GM10248 (cell line): Measurements from ENCODE around the gene GALNT2.

ENCODE experiments used
- CTCF ChIA-PET: fragments of 300-600 bp; sonication (Branson Sonifier 250); formaldehyde crosslinking; extraction: SDS; loops from one replicate; lab custom pipeline; 2021; ENCODE audit warnings: antibody characterized with exemption; lab: Yijun Ruan, JAX
- POLR2A ChIA-PET: fragments of 350-650 bp; sonication (Branson Sonifier 250); formaldehyde crosslinking; extraction: SDS; loops from one replicate; lab custom pipeline; 2020; ENCODE audit warnings: antibody characterized with exemption; lab: Yijun Ruan, JAX
- DNase-seq: peaks from one replicate; pipeline ENCODE4 v3.0.0; 2012; ENCODE audit errors: extremely low spot score
- TF ChIP-seq, protein P1 (sequence below): IDR thresholded peaks from 2 replicates; pipeline ENCODE4 v1.5.1; 2012; ENCODE audit warnings: mild to moderate bottlenecking, low read depth; ENCODE audit errors: extremely low read depth, missing control alignments, control extremely low read depth

Gene GALNT2

DNA sequence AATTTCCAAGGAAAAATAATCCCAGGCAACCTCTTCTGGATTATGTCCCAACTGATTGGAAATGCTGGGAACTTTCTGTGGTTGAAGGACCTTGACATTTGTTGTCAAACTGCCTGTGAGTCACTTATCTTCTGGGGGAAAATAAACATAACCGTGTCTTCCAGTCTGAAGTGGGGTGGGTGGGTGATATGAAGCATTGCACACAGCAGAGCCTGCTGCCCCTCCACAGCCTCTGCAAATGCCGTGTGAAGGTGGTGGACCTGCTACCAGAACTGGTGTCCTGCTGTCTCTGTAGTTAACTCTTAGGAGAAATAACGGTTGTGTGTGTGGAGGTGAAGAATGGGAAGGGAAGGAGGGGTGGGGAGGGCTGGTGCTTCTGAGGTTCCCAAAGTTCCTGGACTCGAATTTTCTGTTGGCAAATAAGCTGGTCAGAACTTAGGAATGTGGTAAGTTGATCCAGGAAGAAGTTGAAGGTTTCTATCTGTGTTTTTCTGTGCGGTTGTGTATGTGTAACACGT, 23.2 kb downstream of the GALNT2 start:
- TF ChIP-seq, protein P1, sequence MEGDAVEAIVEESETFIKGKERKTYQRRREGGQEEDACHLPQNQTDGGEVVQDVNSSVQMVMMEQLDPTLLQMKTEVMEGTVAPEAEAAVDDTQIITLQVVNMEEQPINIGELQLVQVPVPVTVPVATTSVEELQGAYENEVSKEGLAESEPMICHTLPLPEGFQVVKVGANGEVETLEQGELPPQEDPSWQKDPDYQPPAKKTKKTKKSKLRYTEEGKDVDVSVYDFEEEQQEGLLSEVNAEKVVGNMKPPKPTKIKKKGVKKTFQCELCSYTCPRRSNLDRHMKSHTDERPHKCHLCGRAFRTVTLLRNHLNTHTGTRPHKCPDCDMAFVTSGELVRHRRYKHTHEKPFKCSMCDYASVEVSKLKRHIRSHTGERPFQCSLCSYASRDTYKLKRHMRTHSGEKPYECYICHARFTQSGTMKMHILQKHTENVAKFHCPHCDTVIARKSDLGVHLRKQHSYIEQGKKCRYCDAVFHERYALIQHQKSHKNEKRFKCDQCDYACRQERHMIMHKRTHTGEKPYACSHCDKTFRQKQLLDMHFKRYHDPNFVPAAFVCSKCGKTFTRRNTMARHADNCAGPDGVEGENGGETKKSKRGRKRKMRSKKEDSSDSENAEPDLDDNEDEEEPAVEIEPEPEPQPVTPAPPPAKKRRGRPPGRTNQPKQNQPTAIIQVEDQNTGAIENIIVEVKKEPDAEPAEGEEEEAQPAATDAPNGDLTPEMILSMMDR = no peak
- ChIA-PET CTCF (interaction anchor here (1.5 to 2.2 kb wide), 2 partner anchors 11 to 18 kb away, joined by 3 to 9 read pairs; no protein-coding TSS in a partner anchor), POLR2A (no interaction called here)
- no peak for DNase-seq

DNA sequence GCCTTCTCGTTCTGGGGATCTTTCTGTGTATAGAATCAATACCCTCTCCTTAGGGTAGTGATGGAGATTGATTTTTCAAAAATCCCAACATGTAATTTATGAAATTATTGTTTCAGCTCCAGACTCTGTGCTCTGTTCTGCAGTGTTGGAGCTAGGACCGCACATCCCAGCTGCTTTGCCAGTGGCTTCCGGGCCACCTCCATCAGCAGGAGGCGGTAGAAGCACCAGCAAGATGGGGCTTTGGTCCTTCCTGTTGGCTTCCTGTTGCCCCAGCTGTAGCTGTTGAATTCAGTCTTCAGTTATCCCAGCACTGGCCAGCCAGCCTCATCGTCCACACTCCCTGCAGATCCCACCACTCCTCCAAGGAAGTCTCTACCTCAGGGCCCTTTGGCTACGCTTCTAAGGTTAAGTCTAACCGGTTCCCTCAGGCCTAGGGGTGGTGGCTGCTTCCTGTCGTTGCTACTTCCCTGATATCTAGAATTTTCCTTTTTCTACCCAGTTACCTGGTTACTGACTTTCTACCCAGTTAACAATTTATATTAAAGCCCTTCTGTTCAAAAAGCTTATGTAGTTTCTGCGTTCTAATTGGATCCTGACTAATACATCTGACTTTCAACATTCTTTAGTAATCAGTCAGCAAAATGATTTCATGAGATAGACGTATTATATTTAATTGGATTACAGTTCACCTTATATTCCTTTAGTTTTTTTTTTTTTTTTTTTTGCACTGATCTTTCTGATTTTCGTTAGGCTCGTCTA, 24.6 kb downstream of the GALNT2 start:
- DNase-seq = no peak
- TF ChIP-seq, protein P1 = no peak
- CTCF ChIA-PET = interaction anchor here (1.3 to 2.2 kb wide), 2 partner anchors 12 to 16 kb away, joined by 3 to 9 read pairs; no protein-coding TSS in a partner anchor
- POLR2A ChIA-PET = no interaction called here

DNA sequence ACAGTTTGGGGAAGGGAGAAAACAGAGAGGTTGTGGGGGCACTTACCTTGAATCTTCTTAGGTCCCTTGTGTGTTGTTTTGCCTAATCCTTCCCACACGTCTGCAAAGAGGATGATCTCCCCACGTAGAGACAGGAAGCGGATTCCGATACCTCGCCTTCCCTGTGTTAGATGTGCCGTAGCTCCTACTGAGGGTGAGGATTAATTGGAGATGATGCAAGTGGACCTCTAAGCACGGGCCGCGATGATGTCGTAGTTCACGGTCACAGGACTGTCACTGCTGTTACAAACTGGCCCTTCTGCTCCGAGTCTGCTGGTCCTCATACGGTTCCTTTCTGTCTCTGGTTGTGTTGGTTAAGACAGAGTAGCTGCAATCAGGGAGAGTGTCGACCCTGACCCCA, 27.7 kb downstream of the GALNT2 start:
- ChIA-PET POLR2A (no interaction called here), CTCF (interaction anchor here (2.3 kb wide), 1 partner anchor 9 kb away, joined by 13 read pairs; no protein-coding TSS in a partner anchor)
- no peak for DNase-seq
- TF ChIP-seq, protein P1 = no peak

DNA sequence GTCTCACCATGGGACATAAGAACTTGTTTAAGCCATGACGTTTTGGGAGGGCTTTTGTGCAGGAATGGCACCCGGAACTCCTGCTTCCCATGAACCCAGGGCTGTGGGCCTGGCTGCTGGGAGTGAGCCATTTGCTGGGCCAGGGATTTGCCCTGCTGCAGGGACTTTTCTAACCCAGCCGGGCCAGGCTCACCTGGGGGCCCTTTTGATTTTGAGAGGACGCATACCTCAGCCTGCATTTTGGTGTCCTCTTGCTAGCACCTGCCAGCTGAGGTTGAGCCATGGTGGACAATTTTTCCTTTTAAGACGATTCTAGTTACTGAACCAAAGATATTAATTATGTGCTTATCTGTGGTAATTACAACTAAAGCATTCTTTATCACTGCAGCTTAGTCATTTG, 28.9 kb downstream of the GALNT2 start:
- POLR2A ChIA-PET = no interaction called here
- DNase-seq = no peak
- CTCF ChIA-PET = no interaction called here
- TF ChIP-seq, protein P1 = no peak

DNA sequence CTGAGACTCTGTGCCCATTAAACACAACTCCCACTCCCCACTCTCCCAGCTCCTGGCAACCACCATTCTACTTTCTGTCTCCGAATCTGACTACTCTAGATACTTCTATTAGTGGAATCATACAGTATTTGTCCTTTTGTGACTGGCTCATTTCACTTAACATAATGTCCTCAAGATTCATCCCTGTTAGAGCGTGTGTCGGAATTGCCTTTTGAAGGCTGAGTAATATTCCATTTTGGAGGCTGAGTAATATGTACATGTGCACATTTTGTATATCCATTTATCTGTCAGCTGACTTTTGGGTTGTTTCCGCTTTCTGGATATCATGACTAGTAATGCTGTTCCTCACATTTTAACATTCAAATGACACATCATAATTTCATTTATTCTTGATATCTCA, 30.3 kb downstream of the GALNT2 start:
- CTCF ChIA-PET = no interaction called here
- POLR2A ChIA-PET = no interaction called here
- TF ChIP-seq, protein P1 = no peak
- DNase-seq = no peak

DNA sequence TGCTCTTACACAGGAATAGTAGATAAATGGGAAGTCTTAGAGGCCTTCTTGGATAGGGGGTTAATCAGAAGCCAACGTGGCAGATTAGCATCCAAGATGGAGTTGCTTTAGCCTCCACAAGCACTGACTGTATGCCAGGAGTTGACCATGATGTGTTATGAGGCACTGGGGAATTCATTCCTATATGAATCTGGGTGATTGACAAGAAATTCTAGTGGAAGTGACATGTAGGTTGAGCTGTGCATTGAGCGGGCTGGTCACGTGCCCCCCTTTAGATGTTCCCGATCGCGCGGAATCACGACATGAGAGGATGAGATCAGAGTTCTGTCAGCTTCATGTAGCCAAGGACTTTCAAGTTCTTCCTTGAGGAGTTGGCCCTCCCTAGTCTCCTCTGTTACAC, 31.7 kb downstream of the GALNT2 start:
- no peak for DNase-seq
- TF ChIP-seq, protein P1 = no peak
- ChIA-PET POLR2A (interaction anchor here (1.1 kb wide), 1 partner anchor 25 kb away, joined by 3 read pairs; no protein-coding TSS in a partner anchor), CTCF (interaction anchor here (0.7 to 2.4 kb wide), 2 partner anchors 11 to 12 kb away, joined by 3 to 6 read pairs; no protein-coding TSS in a partner anchor)
